Stimulated activated naive CD4-positive, alpha-beta T cell (primary cell): Measurements from ENCODE around the gene CUL5.

Experiments used
- DNase-seq, 6 experiments: peaks; one replicate each; lab custom pipeline; 2025; lab: John Stamatoyannopoulos, UW

CUL5 gene

DNA sequence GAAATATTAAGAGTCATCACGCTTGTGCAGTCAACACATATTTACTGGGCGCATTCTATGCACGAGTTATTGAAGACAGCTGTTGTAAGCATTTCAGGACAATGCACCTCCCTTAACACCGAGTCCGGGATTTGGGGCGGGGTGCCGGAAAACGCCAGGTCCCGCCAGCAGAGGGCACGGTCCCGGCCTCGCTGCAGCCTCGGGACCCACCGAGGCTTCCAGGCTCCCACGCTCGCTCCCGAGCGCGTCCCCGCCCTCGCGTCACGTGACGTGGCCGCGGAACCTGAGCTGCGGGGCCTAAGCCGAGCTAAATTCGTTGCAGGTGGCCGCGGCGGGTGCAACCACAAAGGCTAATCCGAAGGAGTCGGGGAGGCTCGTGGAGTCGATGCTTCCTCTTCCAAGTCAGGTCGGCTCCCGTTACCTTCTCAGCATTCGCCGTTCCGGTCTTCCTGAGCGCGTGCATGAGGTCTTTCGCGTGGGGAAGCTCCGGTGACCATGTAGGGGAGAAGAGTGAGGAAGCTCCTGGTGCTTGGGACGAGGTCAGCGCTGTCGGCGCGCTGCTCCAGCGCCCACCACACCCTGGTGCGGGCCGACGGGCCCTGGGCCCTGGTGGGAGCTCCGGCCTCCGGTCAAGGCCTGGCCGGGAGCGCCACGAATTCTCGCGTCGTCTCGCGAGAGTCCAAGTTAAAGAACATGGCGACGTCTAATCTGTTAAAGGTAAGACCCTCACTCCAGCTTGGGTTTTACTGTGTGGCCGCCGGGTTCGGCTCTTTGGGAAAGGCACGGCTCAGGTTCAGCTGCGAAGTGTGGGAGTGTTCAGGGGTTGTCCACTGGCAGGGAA, at the start of gene CUL5:
Gene CUL5, plus strand, starts transcription at position 243 of the 841 bp plus-strand sequence. Its CDS starts 451 bp downstream, at position 694.
- DNase-seq: peak; percentile 79 to 96 (median 88)

DNA sequence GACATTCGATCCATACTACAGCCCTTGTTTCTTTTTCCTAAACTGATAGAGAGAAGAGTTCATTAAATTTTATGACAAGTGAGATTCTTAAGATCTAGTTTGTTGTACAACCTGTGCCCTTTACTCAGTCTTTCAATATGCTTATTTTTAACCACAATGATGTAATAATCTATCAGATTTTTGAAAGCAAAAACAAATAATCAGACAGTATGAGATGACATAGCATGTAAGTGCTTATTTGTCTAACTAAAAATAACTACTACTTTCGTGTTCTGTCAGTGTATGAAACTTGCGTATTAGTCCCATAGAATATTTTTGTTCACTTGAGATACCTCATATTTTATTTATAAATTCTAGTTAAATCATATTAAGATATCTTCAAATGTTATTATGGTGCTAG, 47.2 kb upstream of the CUL5 start:
- no peak for DNase-seq

DNA sequence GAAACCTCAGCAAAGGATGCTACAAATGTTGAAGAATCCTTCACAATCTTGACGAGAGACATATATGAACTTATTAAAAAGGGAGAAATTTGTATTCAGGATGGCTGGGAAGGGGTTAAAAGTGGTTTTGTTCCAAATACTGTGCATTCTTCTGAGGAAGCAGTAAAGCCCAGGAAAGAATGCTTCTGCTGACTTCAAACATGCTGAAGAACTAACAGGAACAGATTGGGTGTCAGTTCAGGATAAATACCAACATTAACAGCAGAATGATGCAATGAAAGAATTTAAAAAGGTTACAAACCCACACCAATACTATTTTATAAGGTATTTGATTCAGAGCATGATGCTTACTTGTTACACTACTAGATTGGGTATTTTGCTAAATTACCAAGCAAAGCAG, 46.5 kb upstream of the CUL5 start:
- no peak for DNase-seq

DNA sequence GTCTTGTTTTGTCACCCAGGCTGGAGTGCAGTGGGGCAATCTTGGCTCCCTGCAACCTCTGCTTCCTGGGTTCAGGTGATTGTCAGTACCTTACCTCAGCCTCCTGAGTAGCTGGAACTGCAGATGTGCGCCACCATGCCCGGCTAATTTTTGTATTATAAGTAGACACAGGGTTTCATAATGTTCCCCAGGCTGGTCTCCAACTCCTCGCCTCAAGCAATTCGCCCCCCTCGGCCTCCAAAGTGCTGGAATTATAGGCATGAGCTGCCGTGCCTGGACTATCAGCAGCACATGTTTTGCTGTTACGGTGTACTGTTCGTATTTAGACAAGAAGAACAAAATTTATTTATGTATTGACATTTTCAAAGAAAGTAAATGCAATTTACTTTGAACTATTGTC, 45.6 kb upstream of the CUL5 start:
- DNase-seq: no peak

DNA sequence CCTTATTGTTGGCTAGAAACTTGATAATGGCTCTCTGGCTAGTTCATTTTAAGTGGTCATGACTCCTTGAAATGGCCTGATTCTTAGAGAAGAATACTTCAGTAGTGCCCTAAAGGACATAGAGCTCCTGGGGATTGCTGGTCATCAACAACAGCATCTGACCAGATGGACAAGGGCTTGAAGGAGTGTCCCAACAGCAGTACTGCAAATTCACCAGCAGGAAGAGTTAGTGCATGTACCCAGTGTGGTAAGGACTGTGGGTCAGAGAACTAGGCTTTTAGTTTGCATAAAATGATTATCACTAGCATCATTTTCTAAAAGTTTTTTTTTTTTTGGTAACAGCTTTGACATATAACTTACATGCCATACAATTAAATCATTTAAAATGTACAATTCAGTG, 39.5 kb upstream of the CUL5 start:
- no peak for DNase-seq

DNA sequence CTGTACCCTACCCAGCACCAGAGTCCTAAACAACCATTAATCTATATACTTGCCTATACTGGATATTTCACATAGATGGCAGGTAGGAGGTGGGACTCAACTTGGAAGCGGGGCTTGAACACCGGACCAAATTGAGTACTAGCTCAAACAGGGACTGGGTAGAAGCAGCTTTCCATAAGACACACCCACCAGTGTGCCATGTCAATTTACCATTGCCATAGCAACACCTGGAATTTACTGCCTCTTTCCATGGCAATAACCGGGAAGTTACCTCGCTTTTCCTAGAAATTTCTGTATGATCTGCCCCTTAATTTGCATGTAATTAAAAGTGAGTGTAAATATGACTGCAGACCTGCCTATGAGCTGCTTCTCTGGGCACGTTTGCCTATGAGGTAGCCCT, 38.6 kb upstream of the CUL5 start:
- no peak for DNase-seq

DNA sequence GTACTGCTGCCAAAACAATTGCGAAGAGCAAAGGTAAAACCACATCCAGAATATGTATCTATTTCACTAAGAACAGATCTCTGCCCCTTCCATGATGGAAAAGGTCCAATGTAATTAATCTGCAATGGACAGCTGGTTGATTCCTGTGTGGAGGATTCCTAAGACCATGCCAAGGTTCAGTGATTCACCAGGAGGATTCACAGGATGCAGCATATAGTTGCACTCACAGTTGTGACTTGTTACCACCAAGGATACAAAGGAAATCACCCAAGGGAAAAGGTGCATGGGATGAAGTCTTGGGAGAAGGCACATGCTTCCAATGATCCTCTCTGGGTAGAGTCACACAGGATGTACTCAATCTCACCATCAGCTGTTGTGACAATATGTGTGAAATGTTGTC, 35.1 kb upstream of the CUL5 start:
- DNase-seq: no peak

DNA sequence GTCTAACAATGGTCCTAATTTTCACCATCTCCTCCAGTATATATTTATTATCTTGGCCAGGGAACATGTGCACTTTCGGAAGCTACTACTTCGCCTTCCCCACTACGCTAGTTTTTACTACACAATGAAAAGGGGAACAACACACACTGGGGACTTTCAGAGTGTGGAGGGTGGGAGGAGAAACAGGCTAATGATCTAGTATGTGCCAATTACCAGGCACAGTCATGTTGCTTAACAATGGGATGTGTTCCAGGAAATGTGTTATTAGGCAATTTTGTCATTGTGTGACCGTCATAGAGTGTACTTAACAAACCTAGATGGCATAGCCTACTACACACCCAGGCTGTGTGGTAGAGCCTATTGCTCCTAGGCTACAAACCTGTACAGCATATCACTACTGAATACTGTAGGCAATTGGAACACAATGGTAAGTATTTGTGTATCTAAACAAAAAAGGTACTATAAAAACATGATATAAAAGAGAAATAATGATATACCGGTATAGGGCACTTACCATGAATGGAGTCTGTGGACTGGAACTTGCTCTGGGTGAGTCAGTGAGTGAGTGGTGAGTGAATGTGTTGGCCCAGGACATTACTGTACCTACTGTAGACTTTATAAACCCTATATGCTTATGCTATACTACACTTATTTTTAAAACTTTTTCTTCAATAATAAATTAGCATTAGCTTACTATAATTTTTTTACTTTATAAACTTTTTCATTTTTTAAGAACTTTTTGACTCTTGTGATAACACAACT, 20.1 kb upstream of the CUL5 start:
- DNase-seq: no peak

DNA sequence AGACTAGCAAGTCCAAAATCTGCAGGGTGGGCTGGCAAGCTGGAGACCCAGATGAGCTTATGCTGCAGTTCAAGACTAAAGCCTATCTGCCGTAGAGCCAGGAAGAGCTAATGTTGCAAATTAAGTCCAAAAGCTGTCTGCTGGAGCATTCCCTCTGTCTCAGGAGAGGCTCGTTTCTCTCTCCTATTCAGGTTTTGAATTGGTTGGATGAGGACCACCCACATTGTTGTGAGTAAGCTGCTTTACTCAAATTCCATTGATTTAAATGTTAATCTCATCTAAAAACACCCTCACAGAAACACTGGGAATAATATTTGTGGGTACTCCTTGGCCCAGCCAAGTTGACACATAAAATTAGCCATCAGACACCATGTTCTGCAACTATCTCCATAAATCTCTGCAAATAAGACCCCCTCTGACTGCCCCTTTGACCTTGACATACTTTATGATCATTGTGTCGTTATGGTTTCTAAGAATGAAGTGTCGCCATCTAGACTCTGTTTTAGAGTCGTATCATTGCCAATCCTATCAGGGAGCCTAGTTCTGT, 16.8 kb upstream of the CUL5 start:
- DNase-seq: no peak

DNA sequence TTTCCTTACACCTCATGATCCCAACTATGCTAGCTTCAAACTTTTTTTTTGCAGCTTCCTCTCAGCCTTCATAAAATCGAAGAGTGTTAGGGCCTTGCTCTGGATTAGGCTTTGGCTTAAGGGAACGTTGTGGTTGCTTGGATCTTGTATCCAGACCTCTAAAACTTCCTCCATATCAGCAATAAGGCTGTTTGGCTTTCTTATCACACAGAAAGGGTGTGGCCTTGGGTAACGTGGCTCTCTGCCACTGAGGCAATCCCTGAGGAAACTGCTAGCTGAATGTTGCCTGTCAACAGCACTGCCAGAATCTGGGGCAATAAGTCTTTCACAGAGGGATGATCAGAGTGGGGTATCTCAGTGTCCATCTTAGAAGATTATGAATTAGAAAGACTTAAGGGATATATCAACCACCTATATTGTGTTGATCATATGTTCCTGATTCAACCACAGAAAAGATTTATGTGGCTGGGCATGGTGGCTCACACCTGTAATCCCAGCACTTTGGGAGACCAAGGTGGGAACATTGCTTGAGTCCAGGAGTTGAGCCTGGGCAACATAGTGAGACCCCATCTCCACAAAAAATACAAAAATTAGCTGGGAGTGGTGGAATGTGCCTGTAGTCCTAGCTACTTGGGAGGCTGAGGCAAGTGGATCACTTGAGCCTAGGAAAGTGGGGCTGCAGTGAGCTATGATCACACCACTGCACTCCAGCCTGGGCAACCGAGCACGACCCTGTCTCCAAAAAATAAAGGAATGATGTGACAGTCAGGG, 12.5 kb upstream of the CUL5 start:
- no peak for DNase-seq

DNA sequence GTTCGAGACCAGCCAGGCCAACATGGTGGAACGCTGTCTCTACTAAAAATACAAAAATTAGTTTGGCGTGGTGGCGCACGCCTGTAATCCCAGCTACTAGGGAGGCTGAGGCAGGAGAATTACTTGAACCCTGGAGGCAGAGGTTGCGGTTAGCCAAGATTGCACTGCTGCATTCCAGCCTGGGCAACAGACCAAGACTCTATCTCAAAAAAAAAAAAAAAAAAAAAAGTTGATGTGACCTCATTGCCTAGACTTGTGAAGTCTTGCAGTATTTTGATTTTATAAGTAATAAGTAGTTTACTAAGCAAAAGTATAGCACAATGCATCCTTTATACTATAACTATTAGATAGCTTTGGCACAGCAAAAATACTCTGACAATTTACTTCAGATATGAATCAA, 9.9 kb upstream of the CUL5 start:
- DNase-seq: no peak

DNA sequence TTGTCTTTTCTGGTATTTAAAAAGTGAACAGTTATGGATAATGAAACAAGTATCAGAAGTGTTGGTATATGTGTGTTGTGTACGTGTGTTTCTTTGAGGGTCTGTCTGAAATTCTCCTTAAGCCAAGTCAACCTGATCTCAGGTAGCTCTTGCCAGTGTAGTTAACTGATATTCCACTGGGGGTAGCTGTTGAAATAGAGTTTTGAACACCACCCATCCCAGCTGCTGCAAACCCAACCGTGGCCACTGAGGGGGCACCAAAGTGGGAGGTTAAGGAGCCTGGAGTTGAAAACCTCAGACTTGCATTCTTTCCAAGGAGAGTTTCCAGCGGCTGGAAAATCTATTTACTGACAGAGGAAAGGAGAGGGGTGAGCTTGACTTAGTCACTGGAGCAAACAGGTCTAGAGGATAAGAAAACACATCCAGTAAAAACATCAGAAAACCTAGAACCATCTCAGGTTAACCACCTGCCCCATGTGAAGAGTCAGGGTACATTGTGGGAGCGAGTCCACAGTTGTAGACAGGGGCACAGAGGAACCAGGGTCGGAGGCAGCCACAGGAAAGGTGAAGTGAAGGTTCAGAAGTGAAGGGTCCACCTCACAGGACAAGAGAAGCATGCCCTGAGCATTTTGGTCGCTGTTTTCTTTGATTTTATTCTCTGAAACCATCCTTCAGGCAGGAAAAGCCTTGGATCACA, 8.8 kb upstream of the CUL5 start:
- peak in 2 of 6 experiments; percentile 20 to 24 for DNase-seq

DNA sequence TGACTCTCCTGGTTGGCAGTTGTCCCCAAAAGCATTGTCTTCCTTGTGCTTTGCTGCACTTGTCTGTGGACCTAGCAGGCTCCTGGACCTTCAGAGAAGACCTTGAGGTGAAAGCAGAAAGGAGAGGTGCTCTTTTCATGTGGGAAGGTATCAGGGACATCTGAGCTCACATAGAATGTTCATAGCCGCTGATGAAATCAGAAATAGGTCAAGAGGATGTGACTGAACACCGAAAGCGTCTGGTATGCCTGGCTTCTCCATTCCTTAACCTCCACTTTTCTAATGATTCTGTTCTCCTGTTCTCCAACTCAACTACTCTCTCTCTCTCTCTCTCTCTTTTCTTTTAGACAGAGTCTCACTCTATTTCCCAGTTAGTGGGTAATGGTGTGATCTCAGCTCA, 6.2 kb upstream of the CUL5 start:
- no peak for DNase-seq

DNA sequence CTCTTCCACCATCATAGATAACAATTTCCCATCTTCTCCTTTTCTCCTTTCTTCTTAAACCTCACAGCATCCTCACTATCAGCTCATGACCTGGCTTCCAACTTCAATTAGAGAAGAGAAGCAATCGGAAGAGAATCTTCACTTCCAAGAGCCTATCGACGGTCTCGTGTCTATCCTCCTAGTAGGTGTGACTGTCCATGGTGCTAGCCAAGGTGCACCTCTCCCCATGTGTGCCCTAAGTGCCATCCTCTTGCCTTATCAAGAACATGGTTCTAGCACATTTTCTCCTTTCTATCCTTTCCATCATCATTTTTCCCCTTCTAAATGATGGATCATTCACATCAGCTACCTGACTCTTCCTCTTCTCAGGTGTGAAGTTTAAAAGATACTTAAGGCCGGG, 5.1 kb upstream of the CUL5 start:
- no peak for DNase-seq

DNA sequence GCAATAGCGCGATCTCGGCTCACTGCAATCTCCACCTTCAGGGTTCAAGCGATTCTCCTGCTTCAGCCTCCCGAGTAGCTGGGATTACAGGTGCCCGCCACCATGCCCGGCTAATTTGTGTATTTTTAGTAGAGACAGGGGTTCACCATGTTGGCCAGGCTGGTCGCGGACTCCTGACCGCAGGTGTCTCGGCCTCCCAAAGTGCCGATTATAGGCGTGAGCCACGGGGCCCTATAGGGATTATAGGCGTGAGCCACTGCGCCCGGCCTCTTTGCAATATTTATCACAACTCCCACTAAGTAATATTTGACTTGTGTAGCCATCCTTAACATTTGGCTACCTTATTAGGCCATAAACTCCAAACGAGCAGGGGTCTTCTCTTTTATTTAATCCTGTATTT, 879 bp upstream of the CUL5 start:
- DNase-seq: no peak

DNA sequence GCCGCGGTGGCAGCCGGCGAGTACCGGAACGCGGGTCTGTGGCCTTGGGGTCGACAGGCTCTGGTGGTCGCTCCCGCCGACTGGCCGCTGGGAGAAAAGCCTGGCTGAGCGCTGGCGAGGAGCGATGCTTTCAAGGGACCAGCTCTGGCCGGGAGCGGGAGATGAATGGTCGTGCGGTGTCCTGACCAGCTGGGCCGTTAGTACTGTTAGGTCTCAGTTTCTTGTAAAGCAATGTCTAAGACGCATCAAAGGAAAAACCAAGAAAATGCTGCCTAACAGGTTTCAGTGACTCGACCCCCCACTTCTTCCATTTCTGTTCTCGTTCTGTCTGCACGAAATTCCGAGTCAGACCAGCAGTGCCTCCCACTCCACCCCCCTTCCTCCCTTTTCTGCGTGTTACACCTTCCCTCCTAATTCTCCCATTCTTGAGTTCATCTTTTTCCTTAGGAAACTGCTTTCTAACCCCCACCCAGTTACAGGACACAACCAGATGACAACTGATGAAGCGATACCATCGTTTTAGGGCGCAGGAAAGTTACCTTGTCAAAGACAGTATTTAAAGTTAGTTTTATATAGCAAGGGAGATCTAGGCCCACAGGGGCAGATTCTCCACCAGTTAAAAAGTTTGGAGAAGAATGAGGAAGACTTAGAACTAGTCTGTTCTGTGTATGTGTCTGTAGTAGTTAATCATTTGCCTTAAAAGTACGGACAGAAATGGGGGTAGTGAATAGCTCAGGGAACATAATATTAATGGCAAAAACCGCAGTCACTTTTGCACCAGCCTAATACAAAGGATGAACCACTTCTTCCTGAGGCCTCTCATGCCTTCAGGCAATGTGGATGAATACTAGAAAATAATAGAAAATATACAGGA, 1.0 kb downstream of the CUL5 start:
- DNase-seq: no peak

DNA sequence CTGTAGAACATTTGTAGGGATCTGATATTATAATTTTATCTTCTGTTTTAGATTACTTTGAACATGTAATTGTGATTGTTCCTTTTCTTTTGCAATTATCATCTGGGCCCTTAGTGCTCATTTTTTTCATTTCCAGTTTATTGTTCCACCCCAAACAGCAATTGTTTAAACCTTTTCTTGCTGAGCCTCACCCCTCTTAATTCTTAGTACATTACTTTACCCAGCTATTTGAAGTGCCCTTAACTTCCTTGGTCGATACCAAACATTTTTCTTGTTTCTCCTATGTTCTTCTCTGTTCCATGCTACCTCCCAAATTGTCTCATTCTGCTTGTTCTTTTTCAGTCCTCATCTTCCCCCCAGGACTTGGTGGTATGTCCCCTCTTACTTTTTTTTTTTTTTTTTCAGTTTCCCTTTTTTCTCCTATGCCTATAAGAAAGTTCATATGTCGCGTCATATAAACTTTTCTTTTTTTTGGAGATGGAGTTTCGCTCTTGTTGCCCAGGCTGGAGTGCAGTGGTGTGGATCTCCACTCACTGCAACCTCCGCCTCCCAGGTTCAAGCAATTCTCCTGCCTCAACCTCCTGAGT, 3.5 kb downstream of the CUL5 start:
- no peak for DNase-seq

DNA sequence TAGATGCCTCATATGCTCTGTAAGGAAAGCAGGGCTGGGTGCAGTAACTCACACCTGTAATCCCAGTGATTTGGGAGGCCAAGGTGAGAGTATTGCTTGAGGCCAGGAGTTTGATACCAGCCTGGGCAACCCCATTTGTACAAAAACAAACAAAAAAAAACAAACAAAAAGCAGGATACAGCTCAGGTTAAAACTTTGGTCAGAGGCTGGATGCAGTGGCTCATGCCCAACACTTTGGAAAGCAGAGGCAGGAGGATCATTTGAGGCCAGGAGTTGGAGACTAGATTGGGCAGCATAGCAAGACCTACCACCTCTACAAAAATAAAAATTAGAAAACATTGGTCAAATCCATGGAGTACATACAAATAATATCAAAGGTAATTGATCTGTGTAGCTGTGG, 7.9 kb downstream of the CUL5 start:
- no peak for DNase-seq

DNA sequence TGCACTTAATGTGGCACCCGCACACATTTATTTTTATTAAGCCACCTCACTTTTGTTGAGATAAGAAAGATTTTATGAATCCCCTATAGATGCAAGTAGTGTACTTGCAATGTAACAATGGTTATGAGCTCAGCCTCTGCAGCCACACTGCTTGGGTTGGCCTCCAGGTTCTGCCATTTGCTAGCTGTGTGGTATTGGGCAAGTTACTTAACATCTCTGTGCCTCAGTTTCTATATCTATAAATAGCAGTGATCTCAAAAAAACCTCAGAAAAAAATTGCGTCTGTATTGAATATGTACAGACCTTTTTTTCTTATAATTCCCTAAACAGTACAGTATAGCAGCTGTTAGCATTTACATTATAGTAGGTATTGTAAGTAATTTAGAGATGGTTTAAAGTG, 10.0 kb downstream of the CUL5 start:
- DNase-seq: no peak

DNA sequence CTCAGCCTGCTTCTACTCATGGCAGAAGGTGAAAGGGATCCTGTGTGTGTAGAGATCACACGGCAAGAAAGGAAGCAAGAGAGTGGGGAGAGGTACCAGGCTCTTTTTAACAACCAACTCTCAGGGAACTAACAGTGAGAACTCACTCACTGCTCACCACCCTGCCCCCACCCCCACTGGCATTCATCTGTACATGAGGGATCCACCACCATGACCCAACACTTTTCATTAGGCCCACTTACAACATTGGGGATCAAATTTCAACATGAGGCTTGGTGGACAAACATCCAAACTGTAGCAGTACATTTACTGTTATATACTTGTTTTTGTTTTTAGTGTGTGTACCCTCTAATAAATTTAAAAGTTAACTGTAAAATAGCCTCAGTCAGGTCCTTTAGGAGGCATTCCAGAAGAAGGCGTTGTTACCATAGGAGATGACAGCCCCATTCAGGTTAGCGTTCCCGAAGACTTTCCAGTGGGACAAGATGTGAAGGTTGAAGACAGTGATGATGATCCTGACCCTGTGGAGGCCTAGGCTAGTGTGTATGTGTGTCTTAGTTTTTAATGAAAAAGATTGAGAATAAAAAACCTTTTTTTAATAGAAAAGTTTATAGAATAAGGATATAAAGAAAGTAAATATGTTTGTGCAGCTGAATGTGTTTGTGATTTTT, 11.3 kb downstream of the CUL5 start:
- no peak for DNase-seq
